Spinal cord (tissue), 10 donors: ENCODE measurements around the gene SIRT4. TPM values are rescaled to one million over a fixed set of nuclear protein-coding genes. Genes with fewer than 3 reads are reported as not detected.

Experiments
- DNase-seq, 6 donors: peaks; one replicate each; pipeline versions ENCODE4 v3.0.0 to v3.0.0-alpha.2; 2013 to 2015; ENCODE audit warnings: low spot score in 6 of 6, low read depth in 4 of 6
- H3K27ac ChIP-seq: one replicate; pipeline ENCODE4 v1.5.1; 2013; ENCODE audit warnings: low read depth, low read length, control low read depth
- H3K27me3 ChIP-seq: one replicate; pipeline ENCODE4 v1.6.1; 2013; ENCODE audit warnings: low read length; ENCODE audit not compliant: control insufficient read depth, insufficient read depth
- H3K36me3 ChIP-seq: one replicate; pipeline ENCODE4 v1.6.1; 2013; ENCODE audit warnings: low read length; ENCODE audit not compliant: control insufficient read depth, insufficient read depth
- H3K4me1 ChIP-seq: one replicate; pipeline ENCODE4 v1.6.1; 2013; ENCODE audit warnings: low read length; ENCODE audit not compliant: control insufficient read depth, insufficient read depth
- H3K4me3 ChIP-seq: one replicate; pipeline ENCODE4 v1.5.1; 2013; ENCODE audit warnings: low read depth, low read length, control low read depth
- H3K9me3 ChIP-seq: one replicate; pipeline ENCODE4 v1.6.1; 2013; ENCODE audit warnings: low read length; ENCODE audit not compliant: control insufficient read depth, insufficient read depth
- WGBS: methylation state at CpG from one replicate; pipeline ENCODE4 v1.1.5; 2013; ENCODE audit warnings: missing lambda C conversion rate; ENCODE audit not compliant: insufficient coverage; 5-methylcytosine and 5-hydroxymethylcytosine counted together
- polyA plus RNA-seq, 2 donors: library from polyadenylated mRNA; unstranded; fragments of 120-200 nt; gene quantifications; one replicate each; pipeline ENCODE4 v1.2.1, GENCODE V29; 2013; ENCODE audit not compliant: insufficient read length in 2 of 2
- total RNA-seq, 2 donors: library from RNA; depleted of rRNA in 1 of 2; stranded (reverse); fragments of 120-200 nt in 1 of 2; fragments of >200 nt in 1 of 2; gene quantifications; one replicate each; pipeline versions ENCODE4 v1.2.3 to v1.2.4, GENCODE V29; 2013 to 2014
- donor health status: healthy.

The SIRT4 gene
- total and polyA plus RNA-seq, 4 donors, result 4.7 to 5.9 (median 5.3) TPM

GRCh38 chr12:120347766-120348165, 45.6 kb downstream of the SIRT4 start:
- Histone ChIP-seq H3K4me1 (peaks cover 6% of the 10 kb centered on the region), H3K27me3 (no peaks in the 10 kb centered on the region), H3K27ac (no peak overlapping the region), H3K4me3 (no peak overlapping the region), H3K36me3 (peaks cover 92% of the 10 kb centered on the region), H3K9me3 (no peaks in the 10 kb centered on the region)
- WGBS, result 94% methylated on average over 11 of the region's 11 CpGs
- no peak for DNase-seq

GRCh38 chr12:120350576-120351350, 48.6 kb downstream of the SIRT4 start:
- peaks cover 89% of the 10 kb centered on the region for H3K36me3 ChIP-seq
- H3K27me3 ChIP-seq, result no peaks in the 10 kb centered on the region
- peaks cover 10% of the 10 kb centered on the region for H3K4me1 ChIP-seq
- H3K4me3 ChIP-seq, result no peak overlapping the region
- peak in 1 of 6 donors; percentile 70 for DNase-seq
- no peak overlapping the region for H3K27ac ChIP-seq
- WGBS, result 59% methylated on average over 18 of the region's 19 CpGs
- H3K9me3 ChIP-seq, result no peaks in the 10 kb centered on the region

- DNase-seq, result no peak
- H3K9me3 ChIP-seq, result no peaks in the 10 kb centered on the region
- peaks cover 16% of the 10 kb centered on the region for H3K4me1 ChIP-seq
- 100% methylated on average over 1 of the region's 5 CpGs for WGBS
- H3K36me3 ChIP-seq, result peaks cover 89% of the 10 kb centered on the region
- no peak overlapping the region for H3K4me3 ChIP-seq
- H3K27me3 ChIP-seq, result no peaks in the 10 kb centered on the region
- H3K27ac ChIP-seq, result no peak overlapping the region
Measured at GRCh38 chr12:120352117-120352516, 50.0 kb downstream of the SIRT4 start.

GRCh38 chr12:120353136-120353535, 51.0 kb downstream of the SIRT4 start:
- Histone ChIP-seq H3K27me3 (no peaks in the 10 kb centered on the region), H3K36me3 (peaks cover 88% of the 10 kb centered on the region), H3K4me3 (no peak overlapping the region), H3K9me3 (no peaks in the 10 kb centered on the region), H3K4me1 (peaks cover 18% of the 10 kb centered on the region), H3K27ac (no peak overlapping the region)
- DNase-seq, result no peak
- WGBS, result 94% methylated on average over 5 of the region's 6 CpGs

GRCh38 chr12:120353556-120354317, 51.6 kb downstream of the SIRT4 start:
- peaks cover 87% of the 10 kb centered on the region for H3K36me3 ChIP-seq
- WGBS, result 96% methylated on average over 2 of the region's 4 CpGs
- no peak for DNase-seq

GRCh38 chr12:120356567-120357030, 54.5 kb downstream of the SIRT4 start:
- no peaks in the 10 kb centered on the region for H3K9me3 ChIP-seq
- H3K36me3 ChIP-seq, result peaks cover 85% of the 10 kb centered on the region
- H3K27ac ChIP-seq, result no peak overlapping the region
- WGBS, result 51% methylated on average over 12 of the region's 13 CpGs
- H3K4me3 ChIP-seq, result no peak overlapping the region
- no peaks in the 10 kb centered on the region for H3K27me3 ChIP-seq
- peak in 2 of 6 donors; percentile 85 to 89 for DNase-seq
- H3K4me1 ChIP-seq, result peaks cover 32% of the 10 kb centered on the region

More at GRCh38 chr12:120353556-120354317, 51.6 kb downstream of the SIRT4 start:
- Histone ChIP-seq H3K4me1 (peaks cover 20% of the 10 kb centered on the region), H3K27ac (no peak overlapping the region), H3K9me3 (no peaks in the 10 kb centered on the region), H3K27me3 (no peaks in the 10 kb centered on the region), H3K4me3 (no peak overlapping the region)

- Histone ChIP-seq H3K36me3 (peaks cover 85% of the 10 kb centered on the region), H3K27ac (no peak overlapping the region), H3K9me3 (no peaks in the 10 kb centered on the region), H3K4me1 (peaks cover 37% of the 10 kb centered on the region), H3K4me3 (no peak overlapping the region), H3K27me3 (no peaks in the 10 kb centered on the region)
- WGBS, result 100% methylated on average over 1 of the region's 5 CpGs
- DNase-seq, result no peak
Measured at GRCh38 chr12:120357104-120357503, 55.0 kb downstream of the SIRT4 start.

- Histone ChIP-seq H3K4me1 (peaks cover 47% of the 10 kb centered on the region), H3K4me3 (no peak overlapping the region), H3K9me3 (no peaks in the 10 kb centered on the region), H3K27ac (no peak overlapping the region), H3K36me3 (peaks cover 88% of the 10 kb centered on the region), H3K27me3 (no peaks in the 10 kb centered on the region)
- no peak for DNase-seq
- 54% methylated on average over 18 of the region's 19 CpGs for WGBS
Measured at GRCh38 chr12:120358412-120359100, 56.4 kb downstream of the SIRT4 start.

GRCh38 chr12:120359128-120359527, 57.0 kb downstream of the SIRT4 start:
- peaks cover 53% of the 10 kb centered on the region for H3K4me1 ChIP-seq
- DNase-seq, result no peak
- WGBS, result no CpG with 5 or more reads among the region's 1 CpG
- H3K27me3 ChIP-seq, result no peaks in the 10 kb centered on the region
- H3K36me3 ChIP-seq, result peaks cover 86% of the 10 kb centered on the region
- no peaks in the 10 kb centered on the region for H3K9me3 ChIP-seq
- no peak overlapping the region for H3K4me3 ChIP-seq
- no peak overlapping the region for H3K27ac ChIP-seq
